Small intestine (tissue), 7 donors: ENCODE data around the gene TMEM63A. TPM values are rescaled to one million over a fixed set of nuclear protein-coding genes. Genes with fewer than 3 reads are reported as not detected.

Source experiments
- DNase-seq, 2 donors: peaks; one replicate each; pipeline versions ENCODE4 v3.0.0 to v3.0.0-alpha.2; 2013
- FAIRE-seq: peaks from 2 replicates; lab custom pipeline; 2012; peaks lifted over from hg19 to GRCh38; lab: Jason Lieb, UNC
- H3K27ac ChIP-seq, 3 donors: one replicate each; pipeline ENCODE4 v1.5.1; 2013; ENCODE audit warnings: low read length in 2 of 3, mild to moderate bottlenecking in 2 of 3, control low read depth in 1 of 3, inconsistent platforms in 1 of 3, low read depth in 1 of 3, moderate library complexity in 1 of 3
- H3K27me3 ChIP-seq, 3 donors: one replicate each; pipeline ENCODE4 v1.6.1; 2013; ENCODE audit warnings: low read length in 3 of 3, inconsistent platforms in 1 of 3; ENCODE audit not compliant: control insufficient read depth in 3 of 3, insufficient read depth in 3 of 3
- H3K36me3 ChIP-seq, 3 donors: one replicate each; pipeline ENCODE4 v1.6.1; 2013; ENCODE audit warnings: low read length in 3 of 3, inconsistent platforms in 1 of 3, low read depth in 1 of 3, mild to moderate bottlenecking in 1 of 3, moderate library complexity in 1 of 3; ENCODE audit not compliant: control insufficient read depth in 3 of 3, insufficient read depth in 2 of 3
- H3K4me1 ChIP-seq, 3 donors: one replicate each; pipeline ENCODE4 v1.6.1; 2013; ENCODE audit warnings: low read length in 2 of 3, inconsistent platforms in 1 of 3, low read depth in 1 of 3, mild to moderate bottlenecking in 1 of 3, moderate library complexity in 1 of 3; ENCODE audit not compliant: control insufficient read depth in 3 of 3, insufficient read depth in 2 of 3
- H3K4me3 ChIP-seq, 3 donors: one replicate each; pipeline ENCODE4 v1.5.1; 2013; ENCODE audit warnings: low read length in 3 of 3, control low read depth in 1 of 3, inconsistent platforms in 1 of 3, low read depth in 1 of 3, mild to moderate bottlenecking in 1 of 3, moderate library complexity in 1 of 3
- H3K9me3 ChIP-seq, 2 donors: one replicate each; pipeline ENCODE4 v1.6.1; 2013; ENCODE audit warnings: low read depth in 1 of 2, low read length in 1 of 2; ENCODE audit not compliant: control insufficient read depth in 2 of 2, insufficient read depth in 1 of 2
- WGBS, 3 donors: extraction: QIAGEN DNeasy Blood & Tissue Kit; methylation state at CpG; one replicate each; pipeline ENCODE4 v1.1.7; 2013; 5-methylcytosine and 5-hydroxymethylcytosine counted together
- polyA plus RNA-seq, 4 donors: library from polyadenylated mRNA; stranded (reverse) in 3 of 4; unstranded in 1 of 4; fragments of 200-250 nt in 3 of 4; fragments of 120-200 nt in 1 of 4; gene quantifications; one replicate each; pipeline versions ENCODE4 v1.2.1 to v1.2.3, GENCODE V29; 2013
- donor health status: healthy with polysubstance abuse.
- donor health status: control.
- donor health status: control.
- donor health status: Bipolar disorder and iron deficiency.
- donor health status: healthy.

TMEM63A gene
- polyA plus RNA-seq, 4 donors, result 5.1 to 99.2 (median 35.0) TPM

DNA sequence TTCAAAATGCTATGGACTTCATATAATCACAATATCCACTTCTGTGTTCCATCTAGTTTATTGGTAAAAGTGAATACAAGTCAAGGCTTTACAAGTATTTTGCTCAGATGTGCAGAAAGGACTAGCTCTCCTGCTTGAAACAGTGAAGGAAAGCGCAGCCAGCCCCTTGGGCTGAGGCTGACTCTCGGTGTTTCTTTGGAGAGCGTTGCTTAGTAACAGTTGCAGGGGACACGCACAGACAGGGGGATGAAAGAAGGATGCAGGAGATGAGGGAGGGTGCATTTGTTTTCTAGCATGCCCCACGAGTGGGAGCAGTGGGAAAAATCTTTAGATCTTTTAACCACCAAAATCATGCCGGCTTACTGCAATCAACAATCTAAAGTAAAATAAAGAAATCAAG is 32.8 kb upstream of the TMEM63A start:
- Histone ChIP-seq H3K4me1 (peaks cover 0 to 5% (median 0%) of the 10 kb centered on the region in 3 donors), H3K36me3 (peaks cover 0 to 33% (median 2%) of the 10 kb centered on the region in 3 donors), H3K4me3 (no peak overlapping the region), H3K27ac (no peak overlapping the region), H3K27me3 (no peaks in the 10 kb centered on the region), H3K9me3 (no peaks in the 10 kb centered on the region)
- FAIRE-seq, result no peak
- DNase-seq, result no peak
- WGBS, 3 donors, result 89 to 97% (median 92%) methylated on average over 6 of the region's 6 CpGs

DNA sequence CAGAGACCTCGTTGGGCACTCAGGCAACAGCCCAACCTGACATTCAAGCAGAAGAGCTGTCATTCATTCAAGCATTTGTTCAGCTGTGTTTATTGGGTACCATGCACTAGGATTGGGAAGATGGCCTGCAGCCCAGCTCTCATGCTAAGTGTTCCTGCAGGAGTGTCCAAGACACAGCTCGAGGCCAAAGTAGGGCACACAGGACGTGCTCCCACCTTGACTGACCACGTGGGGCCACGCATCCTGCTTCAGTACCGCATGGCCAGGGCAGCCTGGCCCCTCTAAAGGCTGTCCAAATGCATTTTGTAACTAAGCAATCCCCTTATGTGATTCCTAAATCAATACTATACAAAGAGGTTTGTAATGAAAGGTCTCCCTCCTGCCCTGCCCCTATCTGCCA is 32.2 kb upstream of the TMEM63A start:
- H3K36me3 ChIP-seq, result peaks cover 0 to 27% (median 2%) of the 10 kb centered on the region in 3 donors
- 88 to 90% (median 89%) methylated on average over 6 of the region's 6 CpGs for WGBS, 3 donors
- H3K4me1 ChIP-seq, result peaks cover 0 to 5% (median 0%) of the 10 kb centered on the region in 3 donors
- H3K4me3 ChIP-seq, result no peak overlapping the region
- no peak overlapping the region for H3K27ac ChIP-seq
- DNase-seq, result no peak
- FAIRE-seq, result no peak
- no peaks in the 10 kb centered on the region for H3K9me3 ChIP-seq
- H3K27me3 ChIP-seq, result no peaks in the 10 kb centered on the region

- peaks cover 0 to 5% (median 0%) of the 10 kb centered on the region in 3 donors for H3K4me1 ChIP-seq
- no peak overlapping the region for H3K27ac ChIP-seq
- no peak overlapping the region for H3K4me3 ChIP-seq
- FAIRE-seq (no peak), DNase-seq (peak; percentile 56 to 82)
- H3K36me3 ChIP-seq, result peaks cover 0 to 9% (median 2%) of the 10 kb centered on the region in 3 donors
- no peaks in the 10 kb centered on the region for H3K27me3 ChIP-seq
- 36 to 39% (median 37%) methylated on average over 52 to 53 of the region's 53 CpGs for WGBS, 3 donors
- no peaks in the 10 kb centered on the region for H3K9me3 ChIP-seq
Measured at GRCh38 chr1:225911191-225912130, 29.3 kb upstream of the TMEM63A start.

- H3K36me3 ChIP-seq, result peaks cover 0 to 2% (median 0%) of the 10 kb centered on the region in 3 donors
- no peak for FAIRE-seq
- H3K27ac ChIP-seq, result no peak overlapping the region
- no peak for DNase-seq
- H3K9me3 ChIP-seq, result no peaks in the 10 kb centered on the region
- peaks cover 0 to 5% (median 0%) of the 10 kb centered on the region in 3 donors for H3K4me1 ChIP-seq
- H3K27me3 ChIP-seq, result no peaks in the 10 kb centered on the region
- WGBS, 3 donors, result 87 to 100% (median 94%) methylated on average over 1 of the region's 1 CpG
- no peak overlapping the region for H3K4me3 ChIP-seq
Measured at GRCh38 chr1:225909477-225909876, 27.3 kb upstream of the TMEM63A start.

DNA sequence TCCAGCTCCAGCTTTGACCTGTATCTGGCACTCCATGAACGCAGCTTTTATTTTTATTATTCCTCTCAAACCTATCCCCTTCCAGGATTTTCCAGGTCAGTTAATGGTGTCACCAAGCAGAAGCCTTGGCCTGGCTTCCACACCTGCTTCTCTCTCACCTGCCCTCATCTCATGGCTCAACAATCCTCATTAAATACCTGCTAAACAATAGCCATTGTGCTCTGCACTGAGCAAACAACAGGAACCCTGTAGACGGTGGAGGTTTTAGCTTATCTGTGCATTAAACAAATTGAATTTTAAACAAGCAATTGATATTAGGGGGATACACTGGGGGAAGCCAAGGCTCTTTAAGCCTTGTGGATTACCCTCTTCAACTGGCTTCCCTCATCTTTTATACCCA is 26.6 kb upstream of the TMEM63A start:
- Histone ChIP-seq H3K4me1 (peaks cover 0 to 5% (median 0%) of the 10 kb centered on the region in 3 donors), H3K36me3 (no peaks in the 10 kb centered on the region), H3K9me3 (no peaks in the 10 kb centered on the region), H3K4me3 (no peak overlapping the region), H3K27ac (no peak overlapping the region), H3K27me3 (no peaks in the 10 kb centered on the region)
- DNase-seq (no peak), FAIRE-seq (no peak)
- WGBS, 3 donors, result 27 to 64% (median 37%) methylated on average over 2 of the region's 2 CpGs

- no peak overlapping the region for H3K4me3 ChIP-seq
- no peaks in the 10 kb centered on the region for H3K27me3 ChIP-seq
- DNase-seq (no peak), FAIRE-seq (no peak)
- H3K4me1 ChIP-seq, result peaks cover 0 to 5% (median 0%) of the 10 kb centered on the region in 3 donors
- H3K9me3 ChIP-seq, result no peaks in the 10 kb centered on the region
- WGBS, 3 donors, result 60 to 79% (median 61%) methylated on average over 5 of the region's 5 CpGs
- H3K36me3 ChIP-seq, result no peaks in the 10 kb centered on the region
- H3K27ac ChIP-seq, result no peak overlapping the region
Measured at GRCh38 chr1:225908013-225908640, 25.9 kb upstream of the TMEM63A start.

GRCh38 chr1:225907341-225907740 is 25.2 kb upstream of the TMEM63A start:
- H3K36me3 ChIP-seq, result no peaks in the 10 kb centered on the region
- FAIRE-seq (no peak), DNase-seq (no peak)
- H3K4me3 ChIP-seq, result no peak overlapping the region
- peaks cover 0 to 5% (median 0%) of the 10 kb centered on the region in 3 donors for H3K4me1 ChIP-seq
- H3K27ac ChIP-seq, result no peak overlapping the region
- no peaks in the 10 kb centered on the region for H3K9me3 ChIP-seq
- WGBS, 3 donors, result 92 to 96% (median 93%) methylated on average over 7 of the region's 7 CpGs
- no peaks in the 10 kb centered on the region for H3K27me3 ChIP-seq

GRCh38 chr1:225906467-225906866 is 24.3 kb upstream of the TMEM63A start:
- DNase-seq (no peak), FAIRE-seq (no peak)
- Histone ChIP-seq H3K9me3 (no peaks in the 10 kb centered on the region), H3K27ac (no peak overlapping the region), H3K4me3 (no peak overlapping the region), H3K27me3 (no peaks in the 10 kb centered on the region), H3K4me1 (peaks cover 0 to 5% (median 0%) of the 10 kb centered on the region in 3 donors), H3K36me3 (no peaks in the 10 kb centered on the region)
- 91 to 95% (median 94%) methylated on average over 6 of the region's 6 CpGs for WGBS, 3 donors
